GM10248 (cell line): ENCODE results near the gene NXPH1.

Source experiments
- CTCF ChIA-PET: fragments of 300-600 bp; sonication (Branson Sonifier 250); formaldehyde crosslinking; extraction: SDS; loops from one replicate; lab custom pipeline; 2021; ENCODE audit warnings: antibody characterized with exemption; lab: Yijun Ruan, JAX
- POLR2A ChIA-PET: fragments of 350-650 bp; sonication (Branson Sonifier 250); formaldehyde crosslinking; extraction: SDS; loops from one replicate; lab custom pipeline; 2020; ENCODE audit warnings: antibody characterized with exemption; lab: Yijun Ruan, JAX
- DNase-seq: peaks from one replicate; pipeline ENCODE4 v3.0.0; 2012; ENCODE audit errors: extremely low spot score
- CTCF ChIP-seq: IDR thresholded peaks from 2 replicates; pipeline ENCODE4 v1.5.1; 2012; ENCODE audit warnings: mild to moderate bottlenecking, low read depth; ENCODE audit errors: extremely low read depth, missing control alignments, control extremely low read depth

The NXPH1 gene

GRCh38 chr7:8639668-8640067, 206.3 kb downstream of the NXPH1 start:
- CTCF ChIA-PET: no interaction called here
- POLR2A ChIA-PET: no interaction called here
- no peak for TF ChIP-seq CTCF
- DNase-seq: no peak

- TF ChIP-seq CTCF: no peak
- ChIA-PET POLR2A (no interaction called here), CTCF (no interaction called here)
- DNase-seq: no peak
Observed at GRCh38 chr7:8640671-8641070, 207.3 kb downstream of the NXPH1 start.

GRCh38 chr7:8668627-8669500, 235.5 kb downstream of the NXPH1 start:
- CTCF ChIA-PET: interaction anchor here (1.5 kb wide), 1 partner anchor 32 kb away, joined by 3 read pairs; no protein-coding TSS in a partner anchor
- no peak for DNase-seq
- TF ChIP-seq CTCF: no peak
- POLR2A ChIA-PET: no interaction called here

DNA sequence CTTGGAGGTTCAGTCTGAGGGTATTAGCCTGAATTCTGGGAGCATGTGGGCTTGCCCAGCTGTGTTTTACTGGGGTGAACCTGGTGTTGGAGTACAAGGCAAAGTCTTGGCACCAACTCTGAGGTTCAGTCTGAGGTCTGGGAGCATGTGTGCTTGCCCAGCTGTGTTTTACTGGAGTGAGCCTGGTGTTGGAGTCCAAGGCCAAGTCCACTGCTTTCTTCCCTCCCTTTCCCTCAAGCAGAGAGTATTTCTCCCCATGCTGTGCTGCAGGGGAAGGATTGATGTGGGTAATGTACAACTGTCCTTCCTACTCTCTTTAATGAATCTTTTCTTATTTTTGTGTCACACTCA, 236.1 kb downstream of the NXPH1 start:
- DNase-seq: no peak
- CTCF ChIA-PET: interaction anchor here (1.5 kb wide), 1 partner anchor 32 kb away, joined by 3 read pairs; no protein-coding TSS in a partner anchor
- TF ChIP-seq CTCF: no peak
- POLR2A ChIA-PET: no interaction called here

- ChIA-PET CTCF (interaction anchor here (1.3 to 1.9 kb wide), 2 partner anchors 8 to 11 kb away, joined by 4 to 5 read pairs; no protein-coding TSS in a partner anchor), POLR2A (no interaction called here)
- DNase-seq: no peak
- TF ChIP-seq CTCF: no peak
Observed at GRCh38 chr7:8684426-8684825, 251.0 kb downstream of the NXPH1 start.

- DNase-seq: no peak
- TF ChIP-seq CTCF: no peak
- POLR2A ChIA-PET: no interaction called here
- CTCF ChIA-PET: no interaction called here
Observed at GRCh38 chr7:8699875-8700624, 266.6 kb downstream of the NXPH1 start.
